Measurements from ENCODE around the gene MOCS2. TPM values are rescaled to one million over a fixed set of nuclear protein-coding genes. Genes with fewer than 3 reads are reported as not detected.

MOCS2 gene
- polyA plus RNA-seq, 2 of the 4 experiments (the other 2 are of a cell fraction), result 47.7 to 75.3 TPM

GRCh38 chr5:53087621-53088121 is 21.9 kb downstream of the MOCS2 start:
- H3K4me2 ChIP-seq, result no peak overlapping the region
- POLR2A ChIA-PET, result no interaction called here
- CTCF ChIA-PET, result interaction anchor here (0.8 to 9.1 kb wide), 7 partner anchors 8 to 139 kb away, joined by 3 to 124 read pairs (median 3); no protein-coding TSS in a partner anchor
- DNase-seq (ENCODE audit: low read depth in 1 of 2, low spot score in 1 of 2) (no peak), ATAC-seq (no peak), FAIRE-seq (no peak)
- no peak overlapping the region for H3K4me3 ChIP-seq
- no peaks in the 10 kb centered on the region for H3K9me3 ChIP-seq
- no peak for TF ChIP-seq EHMT2 (IDR thresholded peaks at IDR 0.05; ENCODE audit: low read depth)
- no peak for TF ChIP-seq POLR2A (IDR thresholded peaks at IDR 0.05; ENCODE audit: low read length)
- no peak for TF ChIP-seq MAX (IDR thresholded peaks at IDR 0.05)
- TF ChIP-seq HDAC2 (IDR thresholded peaks at IDR 0.05), result no peak
- no peak for TF ChIP-seq CHD4 (IDR thresholded peaks at IDR 0.05; ENCODE audit: borderline replicate concordance)
- no peak for TF ChIP-seq ZSCAN20 (CRISPR knock-in tag; IDR thresholded peaks at IDR 0.05)
- TF ChIP-seq JUNB (IDR thresholded peaks at IDR 0.05), result no peak
- TF ChIP-seq HES2 (IDR thresholded peaks at IDR 0.05), result no peak
- no peak for TF ChIP-seq PBX3 (IDR thresholded peaks at IDR 0.05)
- TF ChIP-seq FOXS1 (CRISPR knock-in tag; IDR thresholded peaks at IDR 0.05), result no peak
- no peak for TF ChIP-seq CBX8 (IDR thresholded peaks at IDR 0.05)
- TF ChIP-seq MAFK (IDR thresholded peaks at IDR 0.05; ENCODE audit: partially characterized antibody), result no peak
- TF ChIP-seq BCL3 (IDR thresholded peaks at IDR 0.05), result no peak
- no peak for TF ChIP-seq ZFP36 (IDR thresholded peaks at IDR 0.05; ENCODE audit: borderline replicate concordance, partially characterized antibody)
- H3K4me1 ChIP-seq, result peaks cover 25% of the 10 kb centered on the region
- WGBS (ENCODE audit: missing lambda C conversion rate), result 92% methylated on average over 1 of the region's 1 CpG
- no peak overlapping the region for H3K27ac ChIP-seq

- no peak for FAIRE-seq
- no peak for ATAC-seq
Observed at GRCh38 chr5:53087171-53087570, 22.4 kb downstream of the MOCS2 start.

GRCh38 chr5:53084546-53085255 is 24.9 kb downstream of the MOCS2 start:
- Histone ChIP-seq H3K27ac (no peak overlapping the region), H3K4me3 (no peak overlapping the region), H3K4me1 (peaks cover 5% of the 10 kb centered on the region; the same call in 2 of the 3 replicates), H3K4me2 (no peak overlapping the region), H3K9me3 (no peaks in the 10 kb centered on the region)
- ATAC-seq (no peak), FAIRE-seq (no peak), DNase-seq (ENCODE audit: low read depth in 1 of 2, low spot score in 1 of 2) (no peak)
- WGBS (ENCODE audit: missing lambda C conversion rate), result 84% methylated on average over 4 of the region's 4 CpGs
- ChIA-PET POLR2A (no interaction called here), CTCF (no interaction called here)
- TF ChIP-seq GATA3 (IDR thresholded peaks at IDR 0.05; ENCODE audit: borderline replicate concordance) (no peak), KDM5A (IDR thresholded peaks at IDR 0.05) (no peak), USF2 (IDR thresholded peaks at IDR 0.05) (no peak), CEBPB (IDR thresholded peaks at IDR 0.05) (no peak), NR3C1 (IDR thresholded peaks at IDR 0.05) (no peak), KDM1A (IDR thresholded peaks at IDR 0.05; ENCODE audit: low read depth) (no peak)

More at GRCh38 chr5:53087171-53087570, 22.4 kb downstream of the MOCS2 start:
- no peak for TF ChIP-seq ESRRA (IDR thresholded peaks at IDR 0.05; ENCODE audit: borderline replicate concordance, low read length)
- TF ChIP-seq HES2 (IDR thresholded peaks at IDR 0.05), result no peak
- ChIA-PET CTCF (interaction anchor here (1.0 to 9.1 kb wide), 6 partner anchors 8 to 138 kb away, joined by 3 to 124 read pairs (median 4); no protein-coding TSS in a partner anchor), POLR2A (no interaction called here)
- H3K4me3 ChIP-seq, result no peak overlapping the region
- H3K4me2 ChIP-seq, result no peak overlapping the region
- no peak for DNase-seq (ENCODE audit: low read depth in 1 of 2, low spot score in 1 of 2)
- no peak overlapping the region for H3K27ac ChIP-seq
- no peaks in the 10 kb centered on the region for H3K9me3 ChIP-seq
- peaks cover 23% of the 10 kb centered on the region for H3K4me1 ChIP-seq
- WGBS (ENCODE audit: missing lambda C conversion rate), result 95% methylated on average over 1 of the region's 1 CpG

All from A549 (cell line).